K562 (cell line): ENCODE data around the gene COL1A2. TPM values are rescaled to one million over a fixed set of nuclear protein-coding genes. Genes with fewer than 3 reads are reported as not detected.

Source experiments
- ETS2 ChIP-seq: IDR thresholded peaks from 2 replicates; pipeline ENCODE4 v1.6.1; 2016; ENCODE audit warnings: borderline replicate concordance, missing genetic modification characterization, mild to moderate bottlenecking, moderate library complexity, missing compliant biosample characterization; ENCODE audit not compliant: poor library complexity, severe bottlenecking
- HNRNPL ChIP-seq: fragments of 200-400 bp; formaldehyde crosslinking; IDR thresholded peaks from 2 replicates; pipeline ENCODE4 v1.6.1; 2017; ENCODE audit warnings: low read depth, mild to moderate bottlenecking, low read length
- HOXB6 ChIP-seq: fragments of 250-450 bp; sonication (Bioruptor Pico); IDR thresholded peaks from 2 replicates; pipeline ENCODE4 v1.5.1; 2022; ENCODE audit warnings: mild to moderate bottlenecking, borderline replicate concordance
- KAT7 ChIP-seq: sonication (generic); formaldehyde crosslinking; IDR thresholded peaks from 2 replicates; pipeline ENCODE4 v1.8.0; 2022; ENCODE audit warnings: missing genetic modification reagents, mild to moderate bottlenecking, borderline replicate concordance
- MEF2D ChIP-seq: conservative IDR thresholded peaks from 2 replicates; pipeline ENCODE4 v1.6.1; 2016; ENCODE audit warnings: low read depth, missing genetic modification characterization, missing compliant biosample characterization
- MYNN ChIP-seq, 2 experiments: sonication (generic); formaldehyde crosslinking in 1 of 2; IDR thresholded peaks; 2 replicates each; pipeline versions ENCODE4 v1.5.0 to v1.6.1; 2016 to 2020; ENCODE audit warnings: antibody characterized with exemption in 1 of 2, missing genetic modification reagents in 1 of 2
- NR2C2 ChIP-seq, 2 experiments: fragments of 200-800 bp in 1 of 2; sonication (Bioruptor generic) in 1 of 2; sonication (generic) in 1 of 2; formaldehyde crosslinking in 1 of 2; IDR thresholded peaks; 2 replicates each; pipeline versions ENCODE4 v1.6.1 to v1.8.0; 2016 to 2022; ENCODE audit warnings: mild to moderate bottlenecking in 1 of 2, missing compliant biosample characterization in 1 of 2, missing genetic modification characterization in 1 of 2, missing genetic modification reagents in 1 of 2
- SMARCC2 ChIP-seq: fragments of 450-650 bp; IDR thresholded peaks from 2 replicates; pipeline ENCODE4 v1.6.1; 2017; ENCODE audit warnings: antibody characterized with exemption, moderate library complexity, mild to moderate bottlenecking, low read depth
- SRSF7 ChIP-seq: fragments of 200-400 bp; formaldehyde crosslinking; optimal IDR thresholded peaks from 2 replicates; pipeline ENCODE3; 2017; ENCODE audit warnings: mild to moderate bottlenecking, low read depth, low read length
- U2AF2 ChIP-seq: fragments of 200-400 bp; formaldehyde crosslinking; optimal IDR thresholded peaks from 2 replicates; pipeline ENCODE3; 2017; ENCODE audit warnings: low read depth, mild to moderate bottlenecking, low read length
- ZBTB8A ChIP-seq: fragments of 450-650 bp; IDR thresholded peaks from 2 replicates; pipeline ENCODE4 v1.6.1; 2018; ENCODE audit warnings: mild to moderate bottlenecking, moderate library complexity; ENCODE audit not compliant: partially characterized antibody
- ZEB2 ChIP-seq: fragments of 450-650 bp; IDR thresholded peaks from 2 replicates; pipeline ENCODE4 v1.6.1; 2016
- ZNF224 ChIP-seq: sonication (generic); formaldehyde crosslinking; IDR thresholded peaks from 2 replicates; pipeline ENCODE4 v1.8.0; 2022; ENCODE audit warnings: mild to moderate bottlenecking, missing genetic modification reagents
- ZNF324 ChIP-seq: fragments of 250-450 bp; sonication (Bioruptor Pico); IDR thresholded peaks from 2 replicates; pipeline ENCODE4 v1.4.0; 2020; ENCODE audit warnings: mild to moderate bottlenecking
- ZNF408 ChIP-seq: fragments of 250-450 bp; sonication (Bioruptor Pico); IDR thresholded peaks from 2 replicates; pipeline ENCODE4 v1.4.0; 2020; ENCODE audit warnings: low read depth, mild to moderate bottlenecking, moderate library complexity
- polyA plus RNA-seq, 8 experiments: library from polyadenylated mRNA; depleted of rRNA in 4 of 8; stranded (reverse) in 5 of 8; unstranded in 3 of 8; fragments of >200 nt; fragmentation: Nextera tagmentation in 2 of 8; fragmentation: Illumina TruSeq in 1 of 8; extraction: Ambion mirVana in 2 of 8; extraction: Trizol in 1 of 8; gene quantifications; 2 replicates each; pipeline versions ENCODE4 v1.2.1 to v1.2.3, GENCODE V29; 2011 to 2014; ENCODE audit warnings: inconsistent platforms in 1 of 8, missing spikeins in 1 of 8
- total RNA-seq, 7 experiments: library from RNA; depleted of rRNA in 6 of 7; stranded (reverse); fragments of >200 nt in 6 of 7; fragmentation: Illumina TruSeq in 2 of 7; extraction: Trizol in 2 of 7; gene quantifications; 2 replicates each; pipeline versions ENCODE4 v1.2.1 to v1.2.3, GENCODE V29; 2011 to 2021; ENCODE audit warnings: low replicate concordance in 1 of 7
- TF ChIP-seq, protein P1 (sequence below): fragments of 250-450 bp; sonication (Bioruptor Pico); IDR thresholded peaks from 2 replicates; pipeline ENCODE4 v1.4.0; 2020
- TF ChIP-seq, protein P2 (sequence below): sonication (generic); formaldehyde crosslinking; IDR thresholded peaks from 2 replicates; pipeline ENCODE4 v1.8.0; 2022; ENCODE audit warnings: mild to moderate bottlenecking, low read depth, missing genetic modification reagents
- TF ChIP-seq, protein P3 (sequence below): fragments of 250-450 bp; sonication (Bioruptor Pico); IDR thresholded peaks from 2 replicates; pipeline ENCODE4 v1.4.0; 2020; ENCODE audit warnings: borderline replicate concordance
- TF ChIP-seq, protein P4 (sequence below): fragments of 450-650 bp; IDR thresholded peaks from 2 replicates; pipeline ENCODE4 v1.6.1; 2014; ENCODE audit warnings: low read depth, mild to moderate bottlenecking, moderate library complexity, borderline replicate concordance
- TF ChIP-seq, protein P5 (sequence below): fragments of 450-650 bp; IDR thresholded peaks from 2 replicates; pipeline ENCODE4 v1.6.1; 2016; ENCODE audit warnings: missing biosample characterization, missing genetic modification characterization

COL1A2 gene
- total and polyA plus RNA-seq, 9 of the 15 experiments (the other 6 are each of a cell fraction or from before 2014, with no cell fraction given), result 0.94 to 11.6 (median 1.7) TPM

DNA sequence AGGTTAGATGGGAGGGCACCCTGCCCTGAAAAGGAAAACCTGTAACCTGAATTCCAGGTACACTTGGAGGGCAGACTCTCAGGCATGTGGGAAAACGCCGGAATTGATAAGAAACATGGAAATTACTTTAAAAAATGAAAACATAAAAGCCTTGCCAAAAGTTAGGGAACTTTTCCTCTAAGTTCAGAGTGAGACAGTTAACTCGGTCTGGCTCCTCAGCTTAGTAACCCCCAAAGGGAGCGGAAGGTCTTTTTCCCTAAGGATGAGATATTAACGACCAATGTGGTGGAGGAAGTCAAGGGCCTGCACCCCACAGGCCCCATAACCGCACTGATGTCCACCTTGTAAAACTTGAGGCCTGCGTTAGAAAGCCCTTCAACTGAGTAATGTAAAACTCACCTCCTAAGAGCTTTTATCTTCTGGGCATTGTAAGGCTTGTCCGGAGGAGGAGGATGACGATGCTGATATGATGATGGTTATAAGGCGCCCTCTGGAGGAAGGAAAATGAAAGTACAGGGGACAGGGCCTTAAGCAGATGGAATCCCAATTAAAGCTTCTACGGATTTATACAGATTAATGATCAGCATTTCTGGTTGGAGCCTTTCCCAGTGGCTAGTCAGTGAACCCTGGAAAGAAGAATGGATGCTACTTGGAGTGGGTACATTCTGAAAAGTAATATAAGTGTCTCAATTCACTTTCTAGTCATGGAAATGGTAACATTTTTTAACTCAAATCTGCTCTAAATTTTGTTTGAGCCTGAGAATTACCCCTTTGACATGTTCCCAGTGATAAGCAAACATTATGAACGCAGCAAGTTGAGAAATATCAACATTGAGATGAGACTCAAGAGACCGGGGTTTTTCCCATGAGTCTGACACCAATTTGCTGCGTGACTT lies 694 bp downstream of the COL1A2 start (continued):
- TF ChIP-seq SRSF7, result no peak
- no peak for TF ChIP-seq HOXB6
- no peak for TF ChIP-seq ZEB2
- TF ChIP-seq, protein P1, sequence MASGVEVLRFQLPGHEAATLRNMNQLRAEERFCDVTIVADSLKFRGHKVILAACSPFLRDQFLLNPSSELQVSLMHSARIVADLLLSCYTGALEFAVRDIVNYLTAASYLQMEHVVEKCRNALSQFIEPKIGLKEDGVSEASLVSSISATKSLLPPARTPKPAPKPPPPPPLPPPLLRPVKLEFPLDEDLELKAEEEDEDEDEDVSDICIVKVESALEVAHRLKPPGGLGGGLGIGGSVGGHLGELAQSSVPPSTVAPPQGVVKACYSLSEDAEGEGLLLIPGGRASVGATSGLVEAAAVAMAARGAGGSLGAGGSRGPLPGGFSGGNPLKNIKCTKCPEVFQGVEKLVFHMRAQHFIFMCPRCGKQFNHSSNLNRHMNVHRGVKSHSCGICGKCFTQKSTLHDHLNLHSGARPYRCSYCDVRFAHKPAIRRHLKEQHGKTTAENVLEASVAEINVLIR (CRISPR knock-in tag), result no peak
- no peak for TF ChIP-seq HNRNPL
- TF ChIP-seq, protein P2, sequence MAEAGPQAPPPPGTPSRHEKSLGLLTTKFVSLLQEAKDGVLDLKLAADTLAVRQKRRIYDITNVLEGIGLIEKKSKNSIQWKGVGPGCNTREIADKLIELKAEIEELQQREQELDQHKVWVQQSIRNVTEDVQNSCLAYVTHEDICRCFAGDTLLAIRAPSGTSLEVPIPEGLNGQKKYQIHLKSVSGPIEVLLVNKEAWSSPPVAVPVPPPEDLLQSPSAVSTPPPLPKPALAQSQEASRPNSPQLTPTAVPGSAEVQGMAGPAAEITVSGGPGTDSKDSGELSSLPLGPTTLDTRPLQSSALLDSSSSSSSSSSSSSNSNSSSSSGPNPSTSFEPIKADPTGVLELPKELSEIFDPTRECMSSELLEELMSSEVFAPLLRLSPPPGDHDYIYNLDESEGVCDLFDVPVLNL (CRISPR knock-in tag), result no peak
- TF ChIP-seq SMARCC2, result no peak
- no peak for TF ChIP-seq ZNF324 (CRISPR knock-in tag)
- TF ChIP-seq, protein P3, sequence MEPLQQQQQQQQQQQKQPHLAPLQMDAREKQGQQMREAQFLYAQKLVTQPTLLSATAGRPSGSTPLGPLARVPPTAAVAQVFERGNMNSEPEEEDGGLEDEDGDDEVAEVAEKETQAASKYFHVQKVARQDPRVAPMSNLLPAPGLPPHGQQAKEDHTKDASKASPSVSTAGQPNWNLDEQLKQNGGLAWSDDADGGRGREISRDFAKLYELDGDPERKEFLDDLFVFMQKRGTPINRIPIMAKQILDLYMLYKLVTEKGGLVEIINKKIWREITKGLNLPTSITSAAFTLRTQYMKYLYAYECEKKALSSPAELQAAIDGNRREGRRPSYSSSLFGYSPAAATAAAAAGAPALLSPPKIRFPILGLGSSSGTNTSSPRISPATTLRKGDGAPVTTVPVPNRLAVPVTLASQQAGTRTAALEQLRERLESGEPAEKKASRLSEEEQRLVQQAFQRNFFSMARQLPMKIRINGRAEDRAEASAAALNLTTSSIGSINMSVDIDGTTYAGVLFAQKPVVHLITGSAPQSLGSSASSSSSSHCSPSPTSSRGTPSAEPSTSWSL (CRISPR knock-in tag), result no peak
- no peak for TF ChIP-seq ETS2 (tag)
- TF ChIP-seq ZNF408, result no peak
- no peak for TF ChIP-seq NR2C2 (CRISPR knock-in tag; IDR thresholded peaks at IDR 0.05)
- TF ChIP-seq NR2C2 (tag; IDR thresholded peaks at IDR 0.05), result no peak
- TF ChIP-seq MYNN (IDR thresholded peaks at IDR 0.05), result no peak
- no peak for TF ChIP-seq MYNN (CRISPR knock-in tag; IDR thresholded peaks at IDR 0.05)
- no peak for TF ChIP-seq KAT7
- TF ChIP-seq MEF2D (tag), result no peak
- no peak for TF ChIP-seq U2AF2
- TF ChIP-seq, protein P4, sequence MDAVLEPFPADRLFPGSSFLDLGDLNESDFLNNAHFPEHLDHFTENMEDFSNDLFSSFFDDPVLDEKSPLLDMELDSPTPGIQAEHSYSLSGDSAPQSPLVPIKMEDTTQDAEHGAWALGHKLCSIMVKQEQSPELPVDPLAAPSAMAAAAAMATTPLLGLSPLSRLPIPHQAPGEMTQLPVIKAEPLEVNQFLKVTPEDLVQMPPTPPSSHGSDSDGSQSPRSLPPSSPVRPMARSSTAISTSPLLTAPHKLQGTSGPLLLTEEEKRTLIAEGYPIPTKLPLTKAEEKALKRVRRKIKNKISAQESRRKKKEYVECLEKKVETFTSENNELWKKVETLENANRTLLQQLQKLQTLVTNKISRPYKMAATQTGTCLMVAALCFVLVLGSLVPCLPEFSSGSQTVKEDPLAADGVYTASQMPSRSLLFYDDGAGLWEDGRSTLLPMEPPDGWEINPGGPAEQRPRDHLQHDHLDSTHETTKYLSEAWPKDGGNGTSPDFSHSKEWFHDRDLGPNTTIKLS, result no peak
- no peak for TF ChIP-seq ZBTB8A
- TF ChIP-seq ZNF224 (CRISPR knock-in tag), result no peak
- TF ChIP-seq, protein P5, sequence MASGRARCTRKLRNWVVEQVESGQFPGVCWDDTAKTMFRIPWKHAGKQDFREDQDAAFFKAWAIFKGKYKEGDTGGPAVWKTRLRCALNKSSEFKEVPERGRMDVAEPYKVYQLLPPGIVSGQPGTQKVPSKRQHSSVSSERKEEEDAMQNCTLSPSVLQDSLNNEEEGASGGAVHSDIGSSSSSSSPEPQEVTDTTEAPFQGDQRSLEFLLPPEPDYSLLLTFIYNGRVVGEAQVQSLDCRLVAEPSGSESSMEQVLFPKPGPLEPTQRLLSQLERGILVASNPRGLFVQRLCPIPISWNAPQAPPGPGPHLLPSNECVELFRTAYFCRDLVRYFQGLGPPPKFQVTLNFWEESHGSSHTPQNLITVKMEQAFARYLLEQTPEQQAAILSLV (tag), result no peak
